Limb (tissue), 2 donors: ENCODE results near the gene TIMM17B.

Experiments used
- DNase-seq, 2 donors: peaks; one replicate each; pipeline ENCODE4 v3.0.0-alpha.2; 2016; ENCODE audit errors: extremely low spot score in 2 of 2

TIMM17B gene

GRCh38 chrX:48897625-48898306 is at the start of gene TIMM17B, which contains the start of gene PQBP1:
TIMM17B (minus strand) TSS chrX:48897768; CDS start chrX:48897749, 19 bp downstream.
PQBP1 (plus strand) TSS chrX:48897930; CDS start chrX:48898510, 580 bp downstream.
- peak; percentile 89 to 90 for DNase-seq

GRCh38 chrX:48945517-48946348 is 48.2 kb upstream of the TIMM17B start:
- DNase-seq: peak; percentile 19 to 42

- no peak for DNase-seq
Observed at GRCh38 chrX:48942895-48943294, 45.3 kb upstream of the TIMM17B start.

GRCh38 chrX:48940404-48940955 is 42.9 kb upstream of the TIMM17B start:
- DNase-seq: no peak

GRCh38 chrX:48939524-48940228 is 42.1 kb upstream of the TIMM17B start:
- no peak for DNase-seq

GRCh38 chrX:48938721-48939425 is 41.3 kb upstream of the TIMM17B start:
- no peak for DNase-seq

- peak in 1 of 2 donors; percentile 32 for DNase-seq
Observed at GRCh38 chrX:48937054-48937907, 39.7 kb upstream of the TIMM17B start.

- DNase-seq: no peak
Observed at GRCh38 chrX:48936429-48937053, 39.0 kb upstream of the TIMM17B start.

- DNase-seq: no peak
Observed at GRCh38 chrX:48935301-48935670, 37.7 kb upstream of the TIMM17B start.

GRCh38 chrX:48934581-48935300 is 37.2 kb upstream of the TIMM17B start:
- no peak for DNase-seq

- DNase-seq: no peak
Observed at GRCh38 chrX:48933757-48934156, 36.2 kb upstream of the TIMM17B start.

- no peak for DNase-seq
Observed at GRCh38 chrX:48927736-48928382, 30.3 kb upstream of the TIMM17B start.

- DNase-seq: no peak
Observed at GRCh38 chrX:48927123-48927522, 29.6 kb upstream of the TIMM17B start.

- no peak for DNase-seq
Observed at GRCh38 chrX:48924270-48924669, 26.7 kb upstream of the TIMM17B start.

- no peak for DNase-seq
Observed at GRCh38 chrX:48923771-48924170, 26.2 kb upstream of the TIMM17B start.

- DNase-seq: no peak
Observed at GRCh38 chrX:48920718-48921104, 23.1 kb upstream of the TIMM17B start.

GRCh38 chrX:48919947-48920717 is 22.6 kb upstream of the TIMM17B start:
- DNase-seq: no peak

GRCh38 chrX:48919360-48919841 is 21.8 kb upstream of the TIMM17B start:
- no peak for DNase-seq
